ENCODE measurements around the gene FDXR.

The FDXR gene

DNA sequence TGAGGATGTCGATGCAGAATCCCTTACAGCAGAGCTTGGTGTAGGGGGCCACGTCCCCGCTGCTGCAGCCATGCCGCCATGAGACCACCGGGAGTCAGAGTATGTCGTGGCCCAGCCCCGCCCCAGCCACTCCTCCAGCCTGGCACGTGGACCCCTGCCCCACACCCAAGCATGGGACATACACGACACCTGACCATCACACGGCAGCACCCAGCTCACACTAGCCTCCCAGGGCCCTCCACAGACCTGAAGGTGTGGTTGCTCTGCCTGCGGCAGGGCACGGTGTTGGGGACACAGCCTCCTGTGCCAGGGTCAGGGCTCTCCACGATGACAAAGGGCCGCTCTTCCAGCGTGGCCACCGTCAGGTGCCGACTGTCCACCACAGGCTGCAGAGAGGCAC is 22.5 kb downstream of the FDXR start:
- TF ChIP-seq, protein P1, sequence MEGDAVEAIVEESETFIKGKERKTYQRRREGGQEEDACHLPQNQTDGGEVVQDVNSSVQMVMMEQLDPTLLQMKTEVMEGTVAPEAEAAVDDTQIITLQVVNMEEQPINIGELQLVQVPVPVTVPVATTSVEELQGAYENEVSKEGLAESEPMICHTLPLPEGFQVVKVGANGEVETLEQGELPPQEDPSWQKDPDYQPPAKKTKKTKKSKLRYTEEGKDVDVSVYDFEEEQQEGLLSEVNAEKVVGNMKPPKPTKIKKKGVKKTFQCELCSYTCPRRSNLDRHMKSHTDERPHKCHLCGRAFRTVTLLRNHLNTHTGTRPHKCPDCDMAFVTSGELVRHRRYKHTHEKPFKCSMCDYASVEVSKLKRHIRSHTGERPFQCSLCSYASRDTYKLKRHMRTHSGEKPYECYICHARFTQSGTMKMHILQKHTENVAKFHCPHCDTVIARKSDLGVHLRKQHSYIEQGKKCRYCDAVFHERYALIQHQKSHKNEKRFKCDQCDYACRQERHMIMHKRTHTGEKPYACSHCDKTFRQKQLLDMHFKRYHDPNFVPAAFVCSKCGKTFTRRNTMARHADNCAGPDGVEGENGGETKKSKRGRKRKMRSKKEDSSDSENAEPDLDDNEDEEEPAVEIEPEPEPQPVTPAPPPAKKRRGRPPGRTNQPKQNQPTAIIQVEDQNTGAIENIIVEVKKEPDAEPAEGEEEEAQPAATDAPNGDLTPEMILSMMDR (IDR thresholded peaks at IDR 0.05; ENCODE audit: low read depth, low read length, missing control alignments) = no peak
- no peak overlapping the region for H3K4me3 ChIP-seq (ENCODE audit: low read depth, low read length)

DNA sequence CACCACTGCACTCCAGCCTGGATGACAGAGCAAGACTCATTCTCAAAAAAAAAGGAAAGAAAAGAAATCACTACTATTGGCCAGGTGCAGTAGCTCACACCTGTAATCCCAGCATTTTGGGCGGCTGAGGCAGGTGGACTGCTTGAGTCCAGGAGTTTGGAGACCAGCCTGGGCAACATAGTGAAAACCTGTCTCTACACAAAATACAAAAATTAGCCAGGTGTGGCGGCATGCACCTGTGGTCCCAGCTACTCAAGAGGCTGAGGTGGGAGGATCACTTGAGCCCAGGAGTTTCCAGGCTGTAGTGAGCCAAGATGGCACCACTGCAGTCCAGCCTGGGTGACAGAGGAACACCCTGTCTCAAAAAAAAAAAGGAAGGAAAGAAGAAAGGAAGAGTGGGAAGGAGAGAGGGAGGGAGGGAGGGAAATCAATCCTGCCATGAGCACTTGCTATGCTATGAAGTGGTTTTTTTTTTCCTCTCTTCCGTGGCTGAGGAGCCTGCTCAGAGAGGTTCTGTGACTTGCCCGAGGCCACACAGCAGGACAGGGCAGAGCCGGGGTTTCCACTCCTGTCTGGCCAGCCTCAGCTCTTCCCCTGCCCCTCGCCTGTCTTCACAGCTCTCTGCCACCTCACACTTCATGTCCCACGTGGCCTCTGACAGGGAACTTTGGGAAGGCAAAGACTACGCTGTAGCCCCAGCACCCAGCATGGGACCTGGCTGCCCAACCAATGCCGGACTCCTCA is 24.0 kb downstream of the FDXR start:
- H3K4me3 ChIP-seq (ENCODE audit: low read depth, low read length) = no peak overlapping the region
- TF ChIP-seq, protein P1 (IDR thresholded peaks at IDR 0.05; ENCODE audit: low read depth, low read length, missing control alignments) = no peak
- no peak for DNase-seq (ENCODE audit: low read depth)

More for the DNA sequence above, 22.5 kb downstream of the FDXR start:
- no peak for DNase-seq (ENCODE audit: low read depth)

DNA sequence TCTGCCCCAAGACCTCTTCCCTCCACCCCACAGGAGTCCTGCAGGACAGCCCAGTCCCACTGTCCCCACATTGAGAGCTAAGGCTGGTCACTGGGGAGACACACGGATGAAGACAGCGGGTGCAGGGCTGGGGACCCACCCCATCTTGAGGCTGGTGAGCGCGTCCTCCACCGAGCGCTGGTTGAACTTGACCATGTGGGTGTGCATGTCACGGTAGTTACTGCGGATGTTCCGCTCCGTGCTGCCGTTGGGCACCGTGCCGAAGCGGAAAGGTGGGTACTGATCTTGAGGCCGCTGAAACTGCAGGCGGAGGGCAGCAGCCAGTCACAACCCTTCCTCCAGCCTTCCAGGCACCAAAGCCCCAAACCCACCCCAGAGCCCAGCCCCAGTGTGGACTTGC is 26.2 kb downstream of the FDXR start:
- TF ChIP-seq, protein P1 (IDR thresholded peaks at IDR 0.05; ENCODE audit: low read depth, low read length, missing control alignments) = no peak
- no peak for DNase-seq (ENCODE audit: low read depth)
- no peak overlapping the region for H3K4me3 ChIP-seq (ENCODE audit: low read depth, low read length)

DNA sequence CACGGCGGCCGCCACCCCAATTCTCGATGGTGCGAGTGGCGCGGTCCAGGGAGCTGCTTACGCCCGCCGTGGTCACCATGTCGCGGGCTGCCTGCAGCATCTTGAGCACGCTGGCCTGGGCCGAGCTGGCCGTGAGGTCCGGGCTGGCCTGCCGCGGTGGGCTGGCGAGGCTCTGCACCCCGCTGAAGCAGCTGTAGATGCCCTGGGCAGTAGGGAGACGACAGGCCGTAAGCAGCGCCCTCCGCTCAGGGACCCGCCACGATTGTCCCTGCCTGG is 29.5 kb downstream of the FDXR start:
- no peak for DNase-seq (ENCODE audit: low read depth)
- no peak overlapping the region for H3K4me3 ChIP-seq (ENCODE audit: low read depth, low read length)
- TF ChIP-seq, protein P1 (IDR thresholded peaks at IDR 0.05; ENCODE audit: low read depth, low read length, missing control alignments) = no peak

DNA sequence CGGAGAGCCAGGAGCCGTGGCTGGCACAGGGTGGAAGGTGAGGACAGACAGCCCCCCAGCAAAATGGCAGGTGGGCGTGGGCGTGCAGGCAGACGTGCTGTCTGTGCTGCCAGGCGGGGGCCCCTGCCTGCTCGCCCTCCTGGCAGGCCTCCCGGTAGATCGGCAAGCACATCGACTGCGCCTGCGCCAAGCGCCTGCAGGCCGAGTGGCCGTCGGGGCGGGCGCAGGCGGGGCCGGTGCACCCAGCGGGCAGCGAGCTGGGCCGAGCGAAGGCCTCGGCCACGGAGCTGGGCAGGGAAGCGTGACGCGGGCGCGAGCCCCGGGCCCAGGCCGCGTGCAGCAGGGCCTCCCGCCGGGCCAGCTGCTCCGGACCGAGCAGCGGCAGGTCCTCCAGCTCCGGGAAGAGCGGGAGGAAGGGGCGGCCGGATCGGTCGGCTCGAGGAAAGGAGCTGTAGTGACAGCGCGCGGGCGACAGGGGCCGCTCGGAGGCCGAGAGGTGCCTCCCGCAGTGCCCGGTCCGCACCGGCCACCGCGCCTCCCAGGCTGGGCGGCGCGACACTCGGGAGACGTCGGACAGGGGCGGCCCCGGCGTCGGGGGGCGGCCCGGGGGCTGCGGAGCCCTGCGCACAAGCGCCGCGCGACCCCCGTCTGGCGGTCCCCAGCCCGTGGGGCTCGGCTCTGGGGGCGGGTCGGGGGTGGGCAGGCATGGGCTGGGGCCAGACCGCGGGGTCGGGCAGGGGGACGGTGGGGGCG is 30.0 kb downstream of the FDXR start:
- no peak overlapping the region for H3K4me3 ChIP-seq (ENCODE audit: low read depth, low read length)
- TF ChIP-seq, protein P1 (IDR thresholded peaks at IDR 0.05; ENCODE audit: low read depth, low read length, missing control alignments) = peak; percentile 12
- no peak for DNase-seq (ENCODE audit: low read depth)

DNA sequence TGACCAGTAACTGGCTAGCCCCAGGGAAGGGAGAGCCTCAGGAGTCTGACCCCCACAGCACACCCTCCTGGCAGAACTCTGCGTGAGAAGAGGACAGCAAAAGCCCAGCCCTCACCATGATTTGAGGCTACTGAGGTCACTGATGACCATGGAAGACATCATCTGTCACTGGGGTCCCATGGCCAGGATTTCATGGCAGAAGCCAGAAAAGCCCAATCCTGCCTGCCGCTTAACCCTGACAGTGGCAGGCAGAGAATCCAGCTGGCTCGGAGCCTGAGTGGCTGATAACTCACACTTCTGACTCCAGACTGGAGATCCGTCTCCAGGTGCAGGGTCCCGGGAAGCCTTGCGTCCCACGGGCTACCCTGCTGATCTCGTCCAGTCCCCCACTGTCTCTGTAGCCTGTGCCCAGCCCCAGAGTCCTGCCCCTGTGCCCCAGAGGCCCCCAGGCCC is 30.6 kb downstream of the FDXR start:
- TF ChIP-seq, protein P1 (IDR thresholded peaks at IDR 0.05; ENCODE audit: low read depth, low read length, missing control alignments) = no peak
- no peak overlapping the region for H3K4me3 ChIP-seq (ENCODE audit: low read depth, low read length)
- no peak for DNase-seq (ENCODE audit: low read depth)

Measured in GM12864 (cell line).